ENCODE measurements around the gene RSBN1.

- TF ChIP-seq ZNF263 (CRISPR knock-in tag; IDR thresholded peaks at IDR 0.05; ENCODE audit: low read depth) (no peak), TEAD1 (CRISPR knock-in tag; IDR thresholded peaks at IDR 0.05) (no peak), PRDM15 (CRISPR knock-in tag; IDR thresholded peaks at IDR 0.05) (no peak), CTCF (IDR thresholded peaks at IDR 0.05) (no peak), ZNF138 (CRISPR knock-in tag; conservative IDR thresholded peaks at IDR 0.05) (no peak), SP1 (CRISPR knock-in tag; conservative IDR thresholded peaks at IDR 0.05) (no peak), CREB1 (CRISPR knock-in tag; IDR thresholded peaks at IDR 0.05) (no peak), MXD4 (CRISPR knock-in tag; IDR thresholded peaks at IDR 0.05; ENCODE audit: borderline replicate concordance) (no peak), SMAD3 (CRISPR knock-in tag; IDR thresholded peaks at IDR 0.05; ENCODE audit: borderline replicate concordance) (no peak), ESRRA (CRISPR knock-in tag; IDR thresholded peaks at IDR 0.05; ENCODE audit: borderline replicate concordance) (no peak), JUN (CRISPR knock-in tag; IDR thresholded peaks at IDR 0.05) (no peak), E2F1 (CRISPR knock-in tag; IDR thresholded peaks at IDR 0.05) (no peak)
- TF ChIP-seq, protein P1, sequence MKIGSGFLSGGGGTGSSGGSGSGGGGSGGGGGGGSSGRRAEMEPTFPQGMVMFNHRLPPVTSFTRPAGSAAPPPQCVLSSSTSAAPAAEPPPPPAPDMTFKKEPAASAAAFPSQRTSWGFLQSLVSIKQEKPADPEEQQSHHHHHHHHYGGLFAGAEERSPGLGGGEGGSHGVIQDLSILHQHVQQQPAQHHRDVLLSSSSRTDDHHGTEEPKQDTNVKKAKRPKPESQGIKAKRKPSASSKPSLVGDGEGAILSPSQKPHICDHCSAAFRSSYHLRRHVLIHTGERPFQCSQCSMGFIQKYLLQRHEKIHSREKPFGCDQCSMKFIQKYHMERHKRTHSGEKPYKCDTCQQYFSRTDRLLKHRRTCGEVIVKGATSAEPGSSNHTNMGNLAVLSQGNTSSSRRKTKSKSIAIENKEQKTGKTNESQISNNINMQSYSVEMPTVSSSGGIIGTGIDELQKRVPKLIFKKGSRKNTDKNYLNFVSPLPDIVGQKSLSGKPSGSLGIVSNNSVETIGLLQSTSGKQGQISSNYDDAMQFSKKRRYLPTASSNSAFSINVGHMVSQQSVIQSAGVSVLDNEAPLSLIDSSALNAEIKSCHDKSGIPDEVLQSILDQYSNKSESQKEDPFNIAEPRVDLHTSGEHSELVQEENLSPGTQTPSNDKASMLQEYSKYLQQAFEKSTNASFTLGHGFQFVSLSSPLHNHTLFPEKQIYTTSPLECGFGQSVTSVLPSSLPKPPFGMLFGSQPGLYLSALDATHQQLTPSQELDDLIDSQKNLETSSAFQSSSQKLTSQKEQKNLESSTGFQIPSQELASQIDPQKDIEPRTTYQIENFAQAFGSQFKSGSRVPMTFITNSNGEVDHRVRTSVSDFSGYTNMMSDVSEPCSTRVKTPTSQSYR (CRISPR knock-in tag; IDR thresholded peaks at IDR 0.05) = no peak
- TF ChIP-seq, protein P2, sequence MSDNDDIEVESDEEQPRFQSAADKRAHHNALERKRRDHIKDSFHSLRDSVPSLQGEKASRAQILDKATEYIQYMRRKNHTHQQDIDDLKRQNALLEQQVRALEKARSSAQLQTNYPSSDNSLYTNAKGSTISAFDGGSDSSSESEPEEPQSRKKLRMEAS (CRISPR knock-in tag; IDR thresholded peaks at IDR 0.05) = no peak
Measured at GRCh38 chr1:113805639-113806038, 6.6 kb downstream of the RSBN1 start.
